ENCODE measurements around the gene TMEM242.

GRCh38 chr6:157293780-157294179, 29.5 kb downstream of the TMEM242 start:
- TF ChIP-seq EZH2 (IDR thresholded peaks at IDR 0.05; ENCODE audit: insufficient read depth, poor library complexity, severe bottlenecking) (no peak), EZH2phosphoT487 (IDR thresholded peaks at IDR 0.05; ENCODE audit: insufficient read depth, low read depth) (no peak)
